ENCODE data around the gene POU2AF1.
"Not testable (repeated sequence)": the region's sequence is repeated elsewhere in the genome, so short reads cannot be mapped to it uniquely, and the experiment has no call there.

POU2AF1 gene

GRCh38 chr11:111408789-111409727, 30.0 kb upstream of the POU2AF1 start:
- DNase-seq, result no peak

- no peak for DNase-seq
Observed at GRCh38 chr11:111407652-111408051, 28.6 kb upstream of the POU2AF1 start.

- DNase-seq, result no peak
Observed at GRCh38 chr11:111406589-111406988, 27.5 kb upstream of the POU2AF1 start.

GRCh38 chr11:111406091-111406490, 27.0 kb upstream of the POU2AF1 start:
- no peak for DNase-seq

GRCh38 chr11:111405551-111405950, 26.5 kb upstream of the POU2AF1 start:
- no peak for DNase-seq

GRCh38 chr11:111403051-111403726, 24.1 kb upstream of the POU2AF1 start:
- DNase-seq, result no peak

- no peak for DNase-seq
Observed at GRCh38 chr11:111402411-111402810, 23.3 kb upstream of the POU2AF1 start.

GRCh38 chr11:111401957-111402356, 22.9 kb upstream of the POU2AF1 start:
- DNase-seq, result not testable (repeated sequence)

GRCh38 chr11:111400595-111400994, 21.5 kb upstream of the POU2AF1 start:
- no peak for DNase-seq

- no peak for DNase-seq
Observed at GRCh38 chr11:111399187-111400031, 20.3 kb upstream of the POU2AF1 start.

- DNase-seq, result no peak
Observed at GRCh38 chr11:111397034-111397433, 18.0 kb upstream of the POU2AF1 start.

GRCh38 chr11:111395749-111396148, 16.7 kb upstream of the POU2AF1 start:
- no peak for DNase-seq

- DNase-seq, result no peak
Observed at GRCh38 chr11:111395081-111395480, 16.0 kb upstream of the POU2AF1 start.

GRCh38 chr11:111394147-111394546, 15.1 kb upstream of the POU2AF1 start:
- not testable (repeated sequence) for DNase-seq

- DNase-seq, result no peak
Observed at GRCh38 chr11:111393585-111393984, 14.5 kb upstream of the POU2AF1 start.

GRCh38 chr11:111393096-111393495, 14.0 kb upstream of the POU2AF1 start:
- no peak for DNase-seq

- no peak for DNase-seq
Observed at GRCh38 chr11:111392552-111392951, 13.5 kb upstream of the POU2AF1 start.

- no peak for DNase-seq
Observed at GRCh38 chr11:111391328-111392124, 12.5 kb upstream of the POU2AF1 start.

- DNase-seq, result no peak
Observed at GRCh38 chr11:111388842-111389241, 9.8 kb upstream of the POU2AF1 start.

- DNase-seq, result no peak
Observed at GRCh38 chr11:111388420-111388819, 9.3 kb upstream of the POU2AF1 start.

- no peak for DNase-seq
Observed at GRCh38 chr11:111387363-111387762, 8.3 kb upstream of the POU2AF1 start.

- DNase-seq, result no peak
Observed at GRCh38 chr11:111386611-111387150, 7.6 kb upstream of the POU2AF1 start.

Measured in activated CD4-positive, alpha-beta T cell treated with anti-CD3 and anti-CD28 coated beads, Interleukin-2, amount 50 U/mL, for 4 hours (primary cell).